Activated T-cell treated with anti-CD3 and anti-CD28 coated beads, Interleukin-2, amount 50 U/mL, for 1 hour (primary cell): ENCODE results near the gene NADK2.
A peak's percentile ranks its signal among the peaks of the same experiment; 100 is the strongest.
"Not testable (repeated sequence)": the region's sequence is repeated elsewhere in the genome, so short reads cannot be mapped to it uniquely, and the experiment has no call there.

ENCODE experiments used
- DNase-seq: peaks from one replicate; pipeline ENCODE4 v3.0.0-alpha.2; 2020

NADK2 gene, protein sequence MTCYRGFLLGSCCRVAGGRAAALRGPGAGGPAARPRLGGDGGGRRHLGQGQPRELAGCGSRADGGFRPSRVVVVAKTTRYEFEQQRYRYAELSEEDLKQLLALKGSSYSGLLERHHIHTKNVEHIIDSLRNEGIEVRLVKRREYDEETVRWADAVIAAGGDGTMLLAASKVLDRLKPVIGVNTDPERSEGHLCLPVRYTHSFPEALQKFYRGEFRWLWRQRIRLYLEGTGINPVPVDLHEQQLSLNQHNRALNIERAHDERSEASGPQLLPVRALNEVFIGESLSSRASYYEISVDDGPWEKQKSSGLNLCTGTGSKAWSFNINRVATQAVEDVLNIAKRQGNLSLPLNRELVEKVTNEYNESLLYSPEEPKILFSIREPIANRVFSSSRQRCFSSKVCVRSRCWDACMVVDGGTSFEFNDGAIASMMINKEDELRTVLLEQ

DNA sequence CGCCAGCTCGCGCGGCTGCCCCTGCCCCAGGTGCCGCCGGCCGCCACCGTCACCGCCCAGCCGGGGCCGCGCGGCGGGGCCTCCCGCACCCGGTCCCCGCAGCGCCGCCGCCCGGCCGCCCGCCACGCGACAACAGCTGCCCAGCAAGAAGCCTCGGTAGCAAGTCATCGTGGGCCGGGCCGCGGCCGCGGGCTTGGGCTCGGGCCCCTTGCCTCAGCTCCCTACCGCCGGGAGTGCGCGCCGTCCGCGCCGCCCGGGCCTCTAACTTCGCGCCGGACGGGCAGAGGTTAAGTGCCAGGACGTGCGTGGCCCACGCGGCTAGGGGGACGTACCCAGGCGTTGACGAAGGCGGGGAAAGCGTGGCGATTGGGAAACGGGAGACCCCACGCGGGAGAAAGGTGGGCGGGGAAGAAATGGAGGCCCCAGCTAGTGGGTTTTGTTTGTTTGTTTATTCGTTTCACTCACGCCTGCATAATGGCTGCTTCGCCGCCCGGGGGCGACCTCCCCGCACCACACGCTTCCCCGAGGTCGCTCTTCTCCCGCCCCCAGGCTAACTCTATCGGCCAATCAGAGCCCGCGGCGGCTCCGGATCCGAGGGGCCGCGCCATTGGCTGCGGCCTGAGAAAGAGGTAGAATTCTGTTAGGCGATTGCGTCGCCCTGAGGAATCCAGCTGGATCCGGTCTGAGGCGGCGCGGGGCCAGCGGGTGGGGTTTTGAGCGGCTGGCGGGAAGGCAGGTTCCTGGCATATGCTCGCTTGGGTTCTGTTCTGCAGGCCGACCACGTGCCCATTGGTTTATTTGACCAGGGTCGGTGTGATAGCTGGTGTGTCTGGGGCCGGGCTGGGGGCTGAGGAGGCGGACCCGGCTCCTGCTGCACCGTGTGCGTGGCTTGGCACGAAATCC, at the start of gene NADK2:
TSS of gene NADK2 (minus strand) at position 295 of the 903 bp plus-strand sequence. CDS start at position 168, 127 bp downstream.
- peak; percentile 91 for DNase-seq

DNA sequence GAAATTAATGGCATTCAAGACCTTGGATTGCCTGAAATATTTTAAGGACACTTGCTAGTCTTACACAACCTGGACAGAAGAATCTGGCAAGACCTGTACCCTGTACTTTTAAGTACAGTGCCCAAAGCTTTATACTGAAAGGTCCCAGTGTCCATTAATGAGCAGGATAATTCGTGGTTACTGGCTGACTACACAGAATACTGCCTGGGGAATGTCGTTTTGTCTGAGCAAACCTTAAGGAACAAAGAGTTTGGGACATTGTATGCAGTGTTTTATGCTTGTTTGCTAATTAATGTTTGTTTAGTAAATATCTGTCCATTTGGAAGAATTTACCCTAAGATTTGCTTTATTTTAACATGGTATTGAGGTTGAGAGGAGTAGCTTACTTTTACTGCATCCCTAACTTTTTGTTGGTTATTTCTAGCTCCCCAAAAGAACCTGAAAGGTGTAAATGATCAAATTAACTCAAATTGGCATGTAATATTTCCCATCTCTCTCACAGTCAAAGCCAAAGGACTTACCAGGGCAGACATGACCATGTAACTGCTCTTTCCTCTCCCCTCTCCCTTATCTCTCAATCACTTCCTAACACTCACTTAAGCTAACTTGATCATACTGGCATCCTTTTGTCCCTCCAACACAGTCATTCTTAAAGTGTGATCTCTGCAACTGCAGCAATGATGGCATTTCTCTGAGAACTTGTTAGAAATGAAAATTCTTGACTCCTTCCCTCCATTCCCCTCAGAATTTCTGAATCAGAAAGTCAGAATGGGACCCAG, 44.3 kb upstream of the NADK2 start:
- no peak for DNase-seq

DNA sequence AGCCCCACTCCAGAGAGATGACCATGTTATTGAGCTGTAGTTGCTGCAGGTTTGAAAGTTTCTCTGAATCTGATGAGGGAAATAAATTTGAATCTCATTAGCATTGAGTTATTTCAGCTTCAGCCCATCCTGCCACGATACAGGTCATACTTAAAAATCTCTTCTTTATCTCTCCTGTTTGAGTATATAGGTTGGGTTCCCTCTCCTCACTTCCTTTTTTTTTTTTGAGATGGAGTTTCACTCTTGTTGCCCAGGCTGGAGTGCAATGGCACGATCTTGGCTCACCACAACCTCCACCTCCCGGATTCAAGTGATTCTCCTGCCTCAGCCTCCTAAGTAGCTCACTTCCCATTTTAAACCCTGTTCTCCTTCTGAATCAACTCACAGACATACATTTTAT, 42.0 kb upstream of the NADK2 start:
- DNase-seq, result not testable (repeated sequence)

DNA sequence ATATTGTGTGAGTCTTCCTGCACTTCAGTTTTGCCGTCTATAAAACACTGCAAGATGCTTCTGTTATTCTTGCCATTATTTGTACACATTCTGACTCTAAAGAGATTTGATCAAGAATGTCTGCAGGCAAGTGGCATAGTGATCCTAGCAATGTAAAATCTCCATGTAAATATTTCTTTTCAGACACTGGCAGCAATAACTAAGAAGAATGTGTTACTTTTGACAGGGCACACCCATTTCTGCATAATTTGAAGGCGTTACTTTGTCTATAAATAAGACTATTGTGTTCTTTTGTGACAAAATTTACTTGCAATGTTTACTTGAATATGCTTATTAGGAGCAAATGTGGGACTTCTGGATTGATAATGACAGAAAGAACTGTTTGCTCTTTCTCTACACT, 39.9 kb upstream of the NADK2 start:
- DNase-seq, result no peak

DNA sequence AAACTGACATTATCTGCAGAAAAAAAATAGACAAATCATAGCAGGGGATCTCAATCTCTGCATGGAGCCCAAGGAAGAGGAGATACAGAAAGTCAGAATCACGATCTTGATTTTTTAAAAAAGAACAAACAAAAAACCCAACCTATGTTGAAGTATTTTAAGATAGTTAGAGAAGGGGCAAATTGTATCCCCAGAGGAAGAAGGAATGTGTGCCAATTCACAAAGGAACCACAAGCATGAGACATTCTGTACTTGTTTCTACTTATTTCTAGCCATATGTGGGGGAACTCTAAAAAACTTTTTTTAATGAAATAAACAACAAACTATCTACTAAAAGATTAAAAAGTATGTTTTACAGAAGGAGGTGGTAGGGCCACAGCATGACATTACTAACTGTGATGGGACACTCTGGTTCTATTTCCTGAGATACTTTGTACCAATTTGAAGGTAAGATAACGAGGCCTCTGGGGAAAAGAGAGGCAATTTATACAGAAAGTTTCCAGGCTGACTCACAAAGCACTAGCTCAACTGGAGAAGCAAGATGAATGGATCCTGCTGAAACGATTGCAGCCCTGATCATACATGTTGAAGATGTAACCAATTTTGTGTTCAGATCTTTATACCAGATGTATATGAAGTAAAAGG, 37.5 kb upstream of the NADK2 start:
- no peak for DNase-seq

DNA sequence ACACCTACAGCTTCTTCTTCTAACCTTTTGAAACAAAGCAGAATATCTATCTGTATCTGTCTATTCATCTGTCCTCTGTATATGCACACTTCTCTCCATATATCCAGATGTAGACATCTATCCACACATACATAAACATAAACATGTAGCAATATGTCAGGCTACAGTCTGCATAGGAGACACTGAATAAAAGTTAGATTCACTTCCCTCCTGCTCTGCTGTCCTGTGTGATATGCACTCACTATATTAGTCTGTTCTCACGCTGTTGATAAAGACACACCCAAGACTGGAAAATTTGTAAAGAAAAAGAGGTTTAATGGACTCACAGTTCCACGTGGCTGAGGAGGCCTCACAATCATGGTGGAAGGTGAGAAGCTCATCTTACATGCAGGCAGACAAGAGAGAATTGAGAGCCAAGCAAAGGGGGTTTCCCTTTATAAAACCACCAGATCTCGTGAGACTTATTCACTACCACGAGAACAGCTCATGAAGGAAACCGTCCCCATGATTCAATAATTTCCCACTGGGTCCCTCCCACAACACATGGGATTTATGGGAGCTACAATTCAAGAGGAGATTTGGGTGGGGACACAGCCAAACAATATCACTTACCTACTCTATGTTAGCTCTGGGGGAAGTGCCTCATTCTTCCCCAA, 35.9 kb upstream of the NADK2 start:
- DNase-seq, result no peak

DNA sequence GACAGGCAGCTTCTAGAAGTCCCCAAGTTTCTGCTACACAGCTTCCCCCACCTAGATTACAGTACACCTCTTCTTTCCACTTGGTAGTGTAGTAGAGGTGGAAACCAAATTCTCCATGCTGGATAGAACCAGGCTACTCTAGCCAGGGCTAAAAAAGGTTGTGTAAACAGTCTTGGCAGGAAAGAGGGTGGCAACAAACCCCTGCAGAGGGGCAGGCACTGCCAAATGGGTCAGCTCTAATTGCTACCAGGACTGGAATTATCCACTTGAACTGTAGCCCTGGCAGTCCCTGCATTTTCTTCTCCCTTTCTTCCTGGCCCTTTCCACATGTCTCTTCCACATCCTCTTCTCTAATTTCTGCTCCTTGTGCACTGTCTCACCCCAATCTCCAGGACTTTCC, 35.1 kb upstream of the NADK2 start:
- no peak for DNase-seq

DNA sequence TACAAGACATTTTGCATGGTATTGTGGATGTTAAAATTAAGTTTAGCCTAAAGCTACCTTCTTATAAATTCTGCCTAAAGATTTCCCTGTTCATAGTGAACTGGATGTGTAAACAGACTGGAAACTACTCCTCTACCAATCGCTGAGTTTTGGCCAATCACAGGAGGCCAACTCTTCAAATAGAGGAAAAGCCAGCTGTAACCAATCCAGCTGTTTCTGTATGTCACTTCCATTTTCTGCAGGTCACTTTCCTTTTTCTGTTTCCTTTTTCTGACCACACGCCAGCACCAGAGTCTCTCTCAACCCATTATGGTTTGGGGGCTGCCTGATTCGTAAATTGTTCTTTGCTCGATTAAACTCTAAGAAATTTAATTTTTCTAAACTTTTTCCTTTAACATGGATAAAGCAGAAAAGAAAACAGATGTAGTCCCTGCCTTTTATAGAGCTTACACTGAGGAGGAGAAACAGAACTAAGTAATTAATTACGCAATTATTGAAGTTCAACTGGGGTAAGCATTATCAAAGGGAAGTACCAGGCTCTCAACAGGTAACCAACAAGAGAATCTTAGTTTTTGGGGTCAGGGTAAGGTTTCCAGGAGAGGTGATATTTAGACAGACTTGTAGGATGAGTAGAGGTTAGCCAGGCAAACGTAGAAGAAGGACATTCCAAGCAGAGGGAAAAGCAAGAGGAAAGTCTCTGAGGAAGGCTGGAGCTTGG, 32.2 kb upstream of the NADK2 start:
- no peak for DNase-seq

DNA sequence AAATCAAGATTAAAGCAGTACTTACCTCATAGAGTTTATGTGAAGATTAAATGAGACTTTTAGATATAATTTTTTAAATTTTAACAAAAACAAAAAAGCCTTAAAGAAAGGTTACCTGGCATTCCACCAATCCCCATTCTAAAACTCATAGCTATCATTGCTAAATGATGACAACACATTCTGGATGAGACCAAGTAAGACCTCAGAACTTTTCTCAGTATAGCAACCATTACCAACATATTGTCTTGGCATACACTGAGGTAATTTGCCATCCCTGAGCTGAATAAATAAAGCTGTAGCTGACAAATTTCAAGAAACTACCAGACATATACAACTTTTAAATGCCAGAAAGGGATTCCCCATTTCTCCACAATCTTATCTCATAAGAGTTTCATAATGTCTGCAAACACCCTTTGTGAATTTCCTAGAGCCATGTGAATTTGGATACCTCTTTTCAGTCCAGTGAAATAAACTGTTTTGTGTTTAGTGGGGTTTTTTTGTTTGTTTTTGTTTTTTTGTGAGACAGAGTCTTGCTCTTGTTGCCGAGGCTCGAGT, 30.5 kb upstream of the NADK2 start:
- DNase-seq, result no peak

DNA sequence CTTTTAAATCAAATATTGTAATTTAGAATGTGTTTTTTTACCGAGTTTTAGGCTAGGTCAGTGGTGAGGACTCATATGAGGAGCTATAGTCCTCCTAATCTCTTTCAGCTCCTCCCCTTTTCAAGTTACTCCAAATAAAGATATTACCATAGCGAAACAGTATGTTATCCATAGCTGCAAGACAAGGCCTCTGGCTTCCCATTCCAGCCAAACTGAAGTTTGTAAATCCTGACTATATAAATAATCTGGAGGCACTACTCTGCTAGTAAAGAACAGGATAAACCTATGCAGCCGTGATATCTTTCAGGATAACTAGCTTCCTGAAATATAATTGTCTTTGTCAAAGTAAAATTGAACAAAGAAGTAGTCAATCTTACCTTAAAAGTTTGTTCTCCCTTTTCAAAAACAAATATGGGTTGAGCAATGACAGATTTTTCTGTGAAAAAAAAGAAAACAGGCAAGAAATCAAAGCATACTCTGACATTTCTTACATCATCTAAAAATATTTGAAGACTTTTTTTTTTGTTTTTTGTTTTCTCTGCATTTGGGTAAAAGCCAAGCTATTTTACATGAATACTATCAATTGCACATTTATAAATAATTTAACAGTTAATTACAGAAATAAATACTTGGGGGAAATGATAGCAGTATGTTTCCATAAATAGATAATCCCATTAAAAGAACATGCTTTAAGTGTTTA, 29.3 kb upstream of the NADK2 start:
- no peak for DNase-seq

DNA sequence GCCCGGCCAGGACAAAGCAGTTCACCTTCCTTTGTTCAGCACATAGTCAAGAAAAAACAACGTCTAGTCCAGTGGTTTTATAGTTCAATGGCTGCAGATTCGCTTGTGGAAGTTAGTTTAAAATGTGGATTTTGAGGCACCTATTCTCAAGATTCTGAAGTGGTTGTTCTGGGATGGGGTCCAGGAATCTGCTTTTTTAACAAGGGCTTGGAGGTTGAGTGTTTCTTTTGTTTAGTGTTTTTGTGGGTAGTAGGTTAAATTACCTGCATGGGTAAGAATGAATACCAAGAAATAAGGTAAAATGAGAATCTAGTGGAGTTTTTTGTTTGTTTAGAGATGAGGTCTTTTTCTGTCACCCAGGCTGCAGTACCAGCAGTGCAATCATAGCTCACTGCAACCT, 28.4 kb upstream of the NADK2 start:
- DNase-seq, result no peak

DNA sequence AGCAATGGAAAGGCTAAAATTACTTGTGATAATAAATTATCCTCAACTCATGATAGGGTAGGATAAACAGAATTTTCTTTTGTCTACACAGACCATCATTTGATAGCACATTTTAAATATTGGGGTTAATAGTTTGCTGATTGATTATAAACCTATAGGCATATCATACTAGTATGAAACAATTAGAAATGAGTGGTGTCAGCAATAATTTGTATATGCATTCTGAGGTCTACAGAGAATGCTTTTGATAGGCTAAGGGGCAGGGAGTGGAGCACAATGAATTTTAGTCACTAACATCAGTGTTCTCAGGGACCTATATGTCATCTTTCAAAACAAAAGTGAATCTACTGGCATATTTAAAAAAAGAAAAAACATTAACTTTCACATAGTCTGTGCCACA, 27.8 kb upstream of the NADK2 start:
- DNase-seq, result no peak

DNA sequence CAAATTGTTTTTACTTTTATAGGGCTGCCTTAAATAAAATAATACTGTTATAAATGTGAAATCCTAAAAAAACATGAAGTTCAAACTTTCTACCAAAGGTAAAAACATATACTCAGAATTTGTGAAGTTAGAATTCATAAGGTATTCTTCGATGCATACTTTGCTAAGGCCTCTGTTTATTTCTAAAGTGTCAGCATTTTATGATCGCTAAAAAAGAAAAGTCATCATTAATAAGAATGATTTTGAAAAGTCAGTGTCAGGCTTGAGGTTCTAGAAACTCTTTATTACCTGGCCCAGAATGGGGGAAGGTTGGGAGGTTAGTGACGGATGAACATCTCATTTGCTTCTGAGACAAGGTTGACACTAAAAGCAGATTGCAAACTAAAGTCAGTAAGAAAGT, 26.2 kb upstream of the NADK2 start:
- no peak for DNase-seq

DNA sequence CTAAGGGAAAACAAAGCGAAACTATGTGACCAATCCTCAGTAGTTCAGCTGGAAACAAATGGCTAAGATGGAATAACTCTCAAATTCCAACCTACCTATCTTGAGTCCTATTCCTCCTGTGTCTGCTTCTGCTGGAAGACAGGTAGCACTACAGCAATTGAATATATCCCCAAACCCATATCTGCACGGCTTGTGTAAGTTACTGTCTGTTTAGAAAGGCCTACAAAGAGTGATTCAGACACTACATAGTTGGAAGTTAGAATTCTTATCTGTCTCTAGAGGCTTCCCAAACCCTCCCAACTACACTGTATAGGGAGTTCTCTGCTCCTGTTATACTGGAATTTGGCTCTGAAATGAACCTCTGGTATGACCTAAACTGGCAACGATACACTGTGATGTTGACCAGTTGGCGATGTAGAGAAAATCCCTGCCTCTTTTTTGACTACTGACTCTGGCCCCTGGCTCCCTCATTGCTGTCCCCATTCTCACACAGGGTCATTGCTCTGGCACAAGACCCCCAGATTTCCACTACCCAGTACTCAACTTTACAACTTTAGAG, 22.6 kb upstream of the NADK2 start:
- no peak for DNase-seq

DNA sequence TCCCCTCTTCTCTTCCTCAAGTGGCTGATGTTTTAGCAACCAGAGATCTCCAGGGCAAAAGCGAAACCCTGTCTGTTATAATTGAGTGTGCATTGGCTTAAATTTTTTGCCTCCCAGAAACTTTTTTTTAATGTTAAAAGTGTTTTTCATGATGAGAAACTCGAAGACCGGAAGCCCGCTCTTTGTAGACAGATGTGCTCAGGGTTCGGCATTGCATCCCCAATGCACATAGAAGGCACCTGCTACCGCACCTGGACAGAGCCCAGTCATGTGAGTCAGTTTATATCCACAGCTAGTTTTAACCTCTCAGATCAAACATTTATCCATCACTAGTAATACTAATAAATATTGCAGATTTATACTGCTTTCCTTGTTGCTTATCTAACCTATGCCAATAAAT, 19.5 kb upstream of the NADK2 start:
- no peak for DNase-seq

DNA sequence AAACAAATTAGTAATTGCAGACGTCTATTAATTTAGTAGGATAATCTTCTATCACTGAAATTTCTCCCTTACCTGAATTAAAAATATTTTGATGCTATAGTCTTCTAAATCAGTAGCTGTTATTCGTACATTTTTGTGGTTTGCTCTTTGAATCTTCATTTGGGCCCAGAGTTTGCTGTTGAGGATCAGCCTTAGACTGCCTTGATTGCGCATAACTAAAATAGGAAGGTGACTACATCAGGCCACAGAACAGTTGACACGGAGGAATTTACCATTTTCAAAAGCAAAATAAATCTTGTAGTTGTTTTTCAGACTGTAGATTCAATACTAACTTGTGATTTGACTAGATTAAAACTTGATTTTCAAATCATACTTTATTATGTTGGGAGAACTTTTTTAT, 11.8 kb upstream of the NADK2 start:
- DNase-seq, result no peak

DNA sequence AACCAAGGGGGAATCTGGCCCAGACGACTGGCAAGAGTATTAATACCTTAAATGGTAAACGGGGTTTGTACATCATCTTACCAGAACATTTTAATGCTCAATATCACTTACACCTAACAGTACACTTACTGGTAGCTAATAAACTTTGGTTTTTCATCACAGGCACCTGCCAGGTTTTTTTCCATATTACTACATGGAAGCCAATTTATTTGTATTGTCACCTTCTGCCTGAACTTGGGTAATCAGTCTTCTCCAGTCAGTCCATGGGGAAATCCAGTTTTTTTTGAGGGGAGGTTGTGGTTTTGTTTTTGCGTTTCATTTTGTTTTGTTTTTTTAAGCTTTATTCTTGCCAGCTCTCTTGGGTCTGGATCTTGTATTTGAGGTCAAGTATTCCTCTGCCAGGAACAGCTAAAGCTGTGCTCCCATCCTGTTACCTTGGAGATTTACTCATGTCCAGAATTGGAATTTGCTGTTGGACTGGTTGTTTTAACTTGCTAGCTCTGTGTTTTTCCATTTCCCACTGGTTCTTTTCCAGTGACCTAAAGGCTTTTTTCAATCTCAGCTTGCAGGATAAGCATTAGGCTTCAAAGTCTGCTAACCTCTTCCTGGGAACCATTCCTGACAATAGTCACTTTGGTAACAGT, 11.1 kb upstream of the NADK2 start:
- no peak for DNase-seq

DNA sequence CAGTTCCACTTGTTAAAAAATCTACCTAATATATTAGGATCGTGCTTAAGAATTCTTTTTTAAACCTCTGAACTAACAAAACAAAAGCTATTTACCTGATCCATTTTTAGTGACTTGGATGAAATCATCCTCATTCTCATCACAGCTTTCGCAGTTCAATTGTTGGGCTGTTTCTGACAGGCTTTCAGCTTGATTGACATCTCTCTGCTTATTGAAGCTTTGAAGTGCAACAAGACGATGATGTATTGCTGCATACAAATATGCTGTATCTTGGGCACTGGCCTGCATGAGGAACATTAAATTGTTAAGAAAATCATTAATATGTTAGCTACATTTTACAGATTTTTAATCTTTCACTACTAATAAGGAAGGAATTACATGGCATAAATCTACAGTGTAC, 9.5 kb upstream of the NADK2 start:
- no peak for DNase-seq

DNA sequence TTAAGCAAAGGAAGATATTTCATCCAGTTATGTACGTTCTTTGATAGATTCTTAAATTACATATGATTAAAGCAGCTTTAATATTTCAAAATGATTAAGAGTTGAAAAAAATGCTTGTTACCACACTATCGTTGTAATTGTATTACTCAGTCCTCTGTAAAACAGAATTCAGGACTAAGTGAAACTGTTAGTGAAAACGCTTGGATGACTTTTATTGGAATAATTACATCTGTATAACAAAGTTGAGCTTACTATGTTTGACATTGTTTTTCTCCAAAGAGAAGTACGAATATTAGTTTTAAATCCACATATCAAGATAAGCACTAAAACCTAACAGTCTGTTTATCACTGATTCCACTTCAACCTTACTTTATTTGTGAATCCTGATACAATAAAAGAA, 8.7 kb upstream of the NADK2 start:
- DNase-seq, result no peak
